GM18873 (cell line): ENCODE data around the gene ZNF84.
A peak's percentile ranks its signal among the peaks of the same experiment; 100 is the strongest.

ENCODE experiments used
- ATAC-seq: cut with Tn5 transposase; IDR thresholded peaks from one replicate; pipeline ENCODE4 v1.9.1; 2021; ENCODE audit warnings: mild to moderate bottlenecking, moderate library complexity, moderate number of reproducible peaks; ENCODE audit not compliant: unreplicated experiment, low FRiP score

Gene ZNF84

DNA sequence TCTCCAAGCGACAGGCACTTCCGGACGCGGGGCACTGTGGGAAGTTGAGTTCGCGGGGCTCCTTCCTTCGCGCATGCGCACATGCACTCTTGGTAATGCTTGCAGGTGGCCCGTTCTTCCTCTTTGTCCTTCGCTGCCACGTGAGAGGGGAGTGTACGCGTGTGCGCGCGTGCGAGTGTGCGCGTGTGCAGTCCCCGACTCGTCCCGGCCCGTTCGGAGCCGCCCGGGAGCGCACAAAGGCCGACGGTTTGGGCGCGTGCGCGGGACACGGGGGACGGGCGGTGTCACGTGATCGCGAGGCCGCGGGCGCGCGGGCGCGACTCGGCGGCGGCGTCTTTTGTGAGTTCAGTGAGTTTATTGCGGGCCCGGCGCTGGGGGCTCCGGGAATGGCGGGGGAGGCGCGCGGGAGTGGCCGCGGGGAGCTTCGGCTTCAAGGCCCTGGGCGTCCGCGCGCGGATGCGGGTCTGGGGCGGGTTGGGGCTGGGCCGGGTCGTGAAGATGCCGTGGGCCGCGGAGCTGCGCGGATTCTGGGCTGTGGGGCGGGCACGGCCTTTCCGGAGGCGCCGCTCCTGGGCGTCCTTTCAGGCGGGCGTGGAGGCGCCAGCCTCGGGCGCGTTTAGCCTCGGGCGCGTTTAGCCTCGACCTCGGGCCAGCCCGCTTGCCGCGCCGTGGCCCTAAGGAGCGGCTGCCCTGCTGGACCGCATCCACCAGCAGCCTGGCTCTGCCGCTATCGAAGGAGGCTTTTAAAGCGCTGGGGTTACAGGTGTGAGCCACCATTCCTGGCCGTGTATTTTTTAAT lies at the start of gene ZNF84:
Gene ZNF84 (plus strand): TSS at position 303 of the 799 bp plus-strand sequence. CDS start 3,959 bp downstream, outside the sequence.
- ATAC-seq, result peak; percentile 87

GRCh38 chr12:132998741-132999140 lies 38.6 kb upstream of the ZNF84 start:
- no peak for ATAC-seq

DNA sequence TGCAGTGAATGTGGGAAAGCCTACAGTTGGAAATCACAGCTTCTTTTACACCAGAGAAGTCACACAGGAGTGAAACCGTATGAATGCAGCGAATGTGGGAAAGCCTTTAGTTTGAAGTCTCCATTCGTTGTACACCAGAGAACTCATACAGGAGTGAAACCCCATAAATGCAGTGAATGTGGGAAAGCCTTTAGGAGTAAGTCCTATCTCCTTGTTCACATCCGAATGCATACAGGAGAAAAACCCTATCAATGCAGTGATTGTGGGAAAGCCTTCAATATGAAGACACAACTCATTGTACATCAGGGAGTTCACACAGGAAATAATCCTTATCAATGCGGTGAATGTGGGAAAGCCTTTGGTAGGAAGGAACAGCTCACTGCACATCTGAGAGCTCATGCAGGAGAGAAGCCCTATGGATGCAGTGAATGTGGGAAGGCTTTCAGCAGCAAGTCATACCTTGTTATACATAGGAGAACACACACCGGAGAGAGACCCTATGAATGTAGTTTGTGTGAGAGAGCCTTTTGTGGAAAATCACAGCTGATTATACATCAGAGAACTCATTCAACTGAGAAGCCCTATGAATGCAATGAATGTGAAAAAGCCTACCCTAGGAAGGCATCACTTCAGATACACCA lies 26.5 kb upstream of the ZNF84 start:
- ATAC-seq, result no peak

GRCh38 chr12:133023566-133023965 lies 13.7 kb upstream of the ZNF84 start:
- no peak for ATAC-seq

GRCh38 chr12:133026996-133027395 lies 10.3 kb upstream of the ZNF84 start:
- no peak for ATAC-seq

DNA sequence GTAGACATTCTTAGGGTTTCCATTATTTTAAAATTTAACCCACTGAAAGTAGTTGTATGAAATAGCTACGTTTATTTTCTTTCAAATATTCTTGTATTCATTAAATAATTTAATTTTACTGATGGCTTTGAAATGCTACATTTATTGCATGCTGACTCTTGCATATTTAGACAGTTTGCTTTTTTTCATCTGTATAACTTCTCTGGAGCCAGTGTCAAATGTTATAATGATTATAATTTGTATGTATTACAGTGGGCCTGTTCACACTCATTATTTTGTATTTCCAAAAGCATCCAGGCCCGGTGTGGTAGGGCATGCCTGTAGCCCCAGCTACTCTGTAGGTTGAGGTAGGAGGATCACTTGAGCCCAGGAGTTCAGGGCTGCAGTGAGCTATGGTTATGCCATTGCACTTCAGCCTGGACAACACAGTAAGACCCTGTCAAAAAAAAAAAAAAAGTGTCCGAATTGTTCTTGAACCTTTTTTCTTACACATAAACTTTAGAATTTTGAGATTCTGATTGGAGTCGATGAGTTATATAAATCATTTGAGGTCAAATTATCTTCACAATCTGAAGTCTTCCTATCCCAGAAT lies 905 bp downstream of the ZNF84 start:
- no peak for ATAC-seq

GRCh38 chr12:133046698-133047097 lies 9.4 kb downstream of the ZNF84 start:
- ATAC-seq, result no peak

- ATAC-seq, result no peak
Measured at GRCh38 chr12:133057446-133057845, 20.1 kb downstream of the ZNF84 start.

GRCh38 chr12:133058203-133059113 lies 21.1 kb downstream of the ZNF84 start:
- no peak for ATAC-seq

- no peak for ATAC-seq
Measured at GRCh38 chr12:133061954-133062353, 24.6 kb downstream of the ZNF84 start.

DNA sequence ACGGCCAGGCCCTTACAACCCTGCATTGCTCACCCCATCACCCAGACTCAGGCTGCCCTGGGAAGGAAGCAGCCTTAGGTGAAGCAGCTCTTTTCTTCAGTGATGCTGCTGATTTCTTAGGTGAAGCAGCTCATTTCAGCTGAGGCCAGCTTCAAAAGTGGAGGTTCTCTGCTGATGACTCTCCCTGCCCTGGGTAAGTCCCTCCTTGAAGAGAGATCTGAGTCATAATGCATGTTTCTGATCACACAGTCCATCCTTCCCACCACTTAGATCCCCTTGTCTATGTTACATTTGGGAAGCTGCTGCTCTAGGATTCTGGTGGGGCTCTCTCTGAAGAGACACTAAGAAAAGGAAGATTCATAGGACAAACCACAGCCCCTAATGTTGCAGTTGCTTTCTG lies 26.2 kb downstream of the ZNF84 start:
- ATAC-seq, result no peak

- ATAC-seq, result no peak
Measured at GRCh38 chr12:133073836-133074235, 36.5 kb downstream of the ZNF84 start.

GRCh38 chr12:133080026-133080367 lies 42.7 kb downstream of the ZNF84 start:
- ATAC-seq, result peak; percentile 78

GRCh38 chr12:133080368-133081158 lies 43.3 kb downstream of the ZNF84 start, which contains the start of gene ZNF140:
TSS of gene ZNF140 (plus strand) at chr12:133080923. CDS start at chr12:133081321, 398 bp downstream.
- ATAC-seq, result peak; percentile 71

DNA sequence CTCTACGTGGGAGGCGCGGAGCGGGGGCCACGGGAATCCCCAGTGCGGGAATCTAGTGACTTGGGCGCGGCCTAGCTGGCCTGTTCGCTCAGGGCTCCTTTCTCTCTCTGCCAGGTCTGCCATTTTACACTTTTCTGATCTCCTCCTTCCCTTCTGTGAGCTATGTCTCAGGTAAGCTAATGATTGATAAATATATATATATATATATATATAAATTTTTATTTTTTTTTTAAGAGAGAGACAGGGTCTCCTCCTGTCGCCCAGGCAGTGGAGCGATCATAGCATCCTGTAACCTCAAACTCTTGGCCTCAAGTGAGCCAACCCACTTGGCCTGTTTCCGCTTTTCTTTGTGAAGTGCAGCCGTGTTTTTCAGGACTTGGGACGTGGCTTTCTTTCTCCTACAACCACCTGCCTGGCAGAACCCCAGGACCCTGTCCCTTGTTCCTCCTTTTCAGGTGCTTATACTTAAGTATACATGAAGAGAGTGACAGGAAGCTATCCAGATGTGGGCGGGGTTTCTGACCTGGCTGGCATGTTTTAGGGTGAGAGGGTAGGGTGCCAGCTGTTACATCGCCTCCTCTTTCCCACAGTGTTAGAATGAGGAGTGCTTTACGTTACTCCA lies 44.0 kb downstream of the ZNF84 start:
- ATAC-seq, result no peak

DNA sequence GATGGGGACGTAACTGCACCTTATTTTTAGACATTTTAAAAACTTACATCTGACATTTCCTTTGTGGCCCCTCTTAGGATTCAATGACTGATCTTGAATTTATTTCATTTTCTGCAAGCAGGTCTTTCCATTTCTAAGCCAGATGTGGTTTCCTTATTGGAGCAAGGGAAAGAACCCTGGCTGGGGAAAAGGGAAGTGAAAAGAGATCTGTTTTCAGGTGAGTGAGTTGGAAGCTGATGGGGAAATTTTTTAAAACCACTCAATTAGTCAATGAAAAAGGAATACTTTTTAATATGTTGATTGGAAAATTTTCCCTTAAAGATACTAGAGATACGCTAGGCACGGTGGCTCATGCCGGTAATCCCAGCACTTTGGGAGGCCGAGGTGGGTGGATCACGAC lies 46.0 kb downstream of the ZNF84 start:
- no peak for ATAC-seq

- no peak for ATAC-seq
Measured at GRCh38 chr12:133105620-133106019, 68.3 kb downstream of the ZNF84 start.

DNA sequence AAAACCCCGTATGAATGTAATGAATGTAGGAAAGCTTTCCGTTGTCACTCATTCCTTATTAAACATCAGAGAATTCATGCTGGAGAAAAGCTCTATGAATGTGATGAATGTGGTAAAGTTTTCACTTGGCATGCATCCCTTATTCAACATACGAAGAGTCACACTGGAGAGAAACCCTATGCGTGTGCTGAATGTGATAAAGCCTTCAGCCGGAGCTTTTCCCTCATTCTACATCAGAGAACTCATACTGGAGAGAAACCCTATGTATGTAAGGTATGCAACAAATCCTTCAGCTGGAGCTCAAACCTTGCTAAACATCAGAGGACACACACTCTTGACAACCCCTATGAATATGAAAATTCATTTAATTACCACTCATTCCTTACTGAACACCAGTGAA lies 68.9 kb downstream of the ZNF84 start:
- no peak for ATAC-seq

DNA sequence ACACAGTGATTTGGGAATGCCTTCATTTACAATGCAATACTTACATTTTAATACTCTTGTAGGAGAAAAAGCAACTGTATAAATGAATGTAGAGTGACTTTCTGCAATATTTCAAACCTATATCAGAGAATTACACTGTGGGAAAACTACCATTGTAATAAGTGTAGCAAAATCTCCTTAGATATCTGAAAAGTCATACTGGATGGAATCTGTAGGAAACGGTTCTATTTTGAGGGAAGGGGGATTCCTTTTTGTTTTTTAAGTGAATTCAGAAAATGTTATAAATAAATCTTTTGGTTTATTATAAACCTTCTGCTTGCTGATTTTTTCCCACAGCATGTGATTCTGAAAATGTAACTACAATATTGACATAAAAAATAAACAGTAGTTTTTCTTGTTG lies 69.8 kb downstream of the ZNF84 start:
- no peak for ATAC-seq
